ENCODE measurements around the gene RRAS2. TPM values are rescaled to one million over a fixed set of nuclear protein-coding genes. Genes with fewer than 3 reads are reported as not detected.
A peak's percentile ranks its signal among the peaks of the same experiment; 100 is the strongest.
"Not testable (repeated sequence)": the region's sequence is repeated elsewhere in the genome, so short reads cannot be mapped to it uniquely, and the experiment has no call there.

RRAS2 gene
- polyA plus RNA-seq, 4 donors: 52.4 to 64.9 (median 60.8) TPM

GRCh38 chr11:14264966-14265365, 94.0 kb downstream of the RRAS2 start:
- DNase-seq (ENCODE audit: low read depth in 4 of 4, low spot score in 3 of 4): no peak

GRCh38 chr11:14262271-14262846, 96.6 kb downstream of the RRAS2 start:
- DNase-seq (ENCODE audit: low read depth in 4 of 4, low spot score in 3 of 4): no peak

- no peak for DNase-seq (ENCODE audit: low read depth in 4 of 4, low spot score in 3 of 4)
Measured at GRCh38 chr11:14261066-14261465, 97.9 kb downstream of the RRAS2 start.

- no peak for DNase-seq (ENCODE audit: low read depth in 4 of 4, low spot score in 3 of 4)
Measured at GRCh38 chr11:14259878-14260277, 99.1 kb downstream of the RRAS2 start.

GRCh38 chr11:14259186-14259784, 99.7 kb downstream of the RRAS2 start:
- DNase-seq (ENCODE audit: low read depth in 4 of 4, low spot score in 3 of 4): no peak

- no peak for DNase-seq (ENCODE audit: low read depth in 4 of 4, low spot score in 3 of 4)
Measured at GRCh38 chr11:14258221-14258935, 100.6 kb downstream of the RRAS2 start.

- no peak for DNase-seq (ENCODE audit: low read depth in 4 of 4, low spot score in 3 of 4)
Measured at GRCh38 chr11:14255238-14255534, 103.8 kb downstream of the RRAS2 start.

GRCh38 chr11:14254533-14255237, 104.3 kb downstream of the RRAS2 start:
- DNase-seq (ENCODE audit: low read depth in 4 of 4, low spot score in 3 of 4): no peak

- no peak for DNase-seq (ENCODE audit: low read depth in 4 of 4, low spot score in 3 of 4)
Measured at GRCh38 chr11:14253840-14254239, 105.1 kb downstream of the RRAS2 start.

GRCh38 chr11:14253421-14253820, 105.6 kb downstream of the RRAS2 start:
- no peak for DNase-seq (ENCODE audit: low read depth in 4 of 4, low spot score in 3 of 4)

- DNase-seq (ENCODE audit: low read depth in 4 of 4, low spot score in 3 of 4): not testable (repeated sequence)
Measured at GRCh38 chr11:14252501-14252900, 106.5 kb downstream of the RRAS2 start.

- DNase-seq (ENCODE audit: low read depth in 4 of 4, low spot score in 3 of 4): no peak
Measured at GRCh38 chr11:14251754-14252153, 107.2 kb downstream of the RRAS2 start.

- DNase-seq (ENCODE audit: low read depth in 4 of 4, low spot score in 3 of 4): peak; percentile 43 to 63 (median 51)
Measured at GRCh38 chr11:14249121-14249963, 109.6 kb downstream of the RRAS2 start.

- peak in 2 of 4 donors; percentile 7 to 14 for DNase-seq (ENCODE audit: low read depth in 4 of 4, low spot score in 3 of 4)
Measured at GRCh38 chr11:14248580-14248981, 110.4 kb downstream of the RRAS2 start.

GRCh38 chr11:14245444-14245843, 113.5 kb downstream of the RRAS2 start:
- no peak for DNase-seq (ENCODE audit: low read depth in 4 of 4, low spot score in 3 of 4)

- DNase-seq (ENCODE audit: low read depth in 4 of 4, low spot score in 3 of 4): no peak
Measured at GRCh38 chr11:14244926-14245325, 114.1 kb downstream of the RRAS2 start.

GRCh38 chr11:14242733-14243132, 116.2 kb downstream of the RRAS2 start:
- no peak for DNase-seq (ENCODE audit: low read depth in 4 of 4, low spot score in 3 of 4)

- no peak for DNase-seq (ENCODE audit: low read depth in 4 of 4, low spot score in 3 of 4)
Measured at GRCh38 chr11:14242187-14242586, 116.8 kb downstream of the RRAS2 start.

- DNase-seq (ENCODE audit: low read depth in 4 of 4, low spot score in 3 of 4): no peak
Measured at GRCh38 chr11:14240951-14241350, 118.0 kb downstream of the RRAS2 start.

GRCh38 chr11:14240221-14240620, 118.8 kb downstream of the RRAS2 start:
- DNase-seq (ENCODE audit: low read depth in 4 of 4, low spot score in 3 of 4): no peak
